GM12878 (cell line): ENCODE measurements around the gene RCN2. TPM values are rescaled to one million over a fixed set of nuclear protein-coding genes. Genes with fewer than 3 reads are reported as not detected.

Experiments used
- ATAC-seq: fragments of 200-7000 bp; cut with Tn5 transposase; 3 replicates; pipeline ENCODE4 v1.9.1; 2020; ENCODE audit warnings: mild to moderate bottlenecking, moderate library complexity
- BruUV-seq: library from RNA; stranded (reverse); fragments of 400-500 nt; replicated peaks from 2 replicates; lab custom pipeline; 2021; lab: Mats Ljungman, UMichigan
- CTCF ChIA-PET: fragments of 300-600 bp; sonication (Branson Sonifier 250); formaldehyde crosslinking; extraction: SDS; loops from one replicate; lab custom pipeline; 2021; ENCODE audit warnings: inconsistent platforms; lab: Yijun Ruan, JAX
- POLR2A ChIA-PET: fragments of 350-600 bp; formaldehyde crosslinking; extraction: SDS; loops from one replicate; lab custom pipeline; 2021; ENCODE audit warnings: inconsistent platforms; lab: Charles Lee
- RAD21 ChIA-PET: fragments of 300-600 bp; sonication (Branson Sonifier 250); formaldehyde crosslinking; loops from one replicate; lab custom pipeline; 2023; ENCODE audit warnings: antibody characterized with exemption; ENCODE audit not compliant: unreplicated experiment; lab: Charles Lee
- SMC1A ChIA-PET: fragments of 300-600 bp; sonication (Branson Sonifier 250); formaldehyde crosslinking; loops from one replicate; lab custom pipeline; 2023; ENCODE audit not compliant: unreplicated experiment, uncharacterized antibody; lab: Charles Lee
- DNase-seq: peaks from one replicate; pipeline ENCODE4 v3.0.0-alpha.2; 2011; ENCODE audit warnings: low read depth, low spot score
- FAIRE-seq: peaks from 3 replicates; lab custom pipeline; 2011; peaks lifted over from hg19 to GRCh38; lab: Jason Lieb, UNC
- H2AFZ ChIP-seq: 2 replicates; pipeline ENCODE4 v1.6.0; 2011; ENCODE audit warnings: low read depth, low read length, control low read depth; ENCODE audit not compliant: control insufficient read depth
- H3K27ac ChIP-seq: 2 replicates; pipeline ENCODE4 v1.5.1; 2011; ENCODE audit warnings: control low read depth; ENCODE audit not compliant: control insufficient read depth, insufficient read depth
- H3K27me3 ChIP-seq, 2 experiments: replicated peaks in 1 of 2; 2 replicates each; pipeline versions ENCODE4 v1.6.0 to v1.6.1; 2011; ENCODE audit warnings: low read length in 1 of 2; ENCODE audit not compliant: control insufficient read depth in 2 of 2, insufficient read depth in 2 of 2
- H3K36me3 ChIP-seq, 2 experiments: 2 replicates each; pipeline ENCODE4 v1.5.1; 2011; ENCODE audit warnings: low read length in 1 of 2; ENCODE audit not compliant: control insufficient read depth in 2 of 2, insufficient read depth in 2 of 2
- H3K4me1 ChIP-seq: 2 replicates; pipeline ENCODE4 v1.6.1; 2011; ENCODE audit warnings: mild to moderate bottlenecking, low read length, moderate library complexity, mixed read lengths; ENCODE audit not compliant: control insufficient read depth, insufficient read depth
- H3K4me2 ChIP-seq: 2 replicates; pipeline ENCODE4 v1.6.0; 2011; ENCODE audit warnings: control low read depth; ENCODE audit not compliant: control insufficient read depth, insufficient read depth
- H3K4me3 ChIP-seq: fragments of 200-600 bp; sonication (generic); 2 replicates; pipeline ENCODE4 v1.5.1; 2016
- H3K79me2 ChIP-seq: 2 replicates; pipeline ENCODE4 v1.6.0; 2011; ENCODE audit warnings: low read length; ENCODE audit not compliant: control insufficient read depth, insufficient read depth
- H3K9ac ChIP-seq: 2 replicates; pipeline ENCODE4 v1.8.0; 2011; ENCODE audit warnings: low read length, control low read depth, mixed read lengths; ENCODE audit not compliant: control insufficient read depth, insufficient read depth
- H3K9me3 ChIP-seq: replicated peaks from 3 replicates; pipeline ENCODE4 v1.5.1; 2011; ENCODE audit warnings: mild to moderate bottlenecking, low read length; ENCODE audit not compliant: control insufficient read depth, insufficient read depth
- H4K20me1 ChIP-seq: 2 replicates; pipeline ENCODE4 v1.6.0; 2011; ENCODE audit not compliant: control insufficient read depth, insufficient read depth
- FOXK2 ChIP-seq: fragments of 450-650 bp; IDR thresholded peaks from 2 replicates; pipeline ENCODE4 v1.6.1; 2017; ENCODE audit warnings: mild to moderate bottlenecking, moderate library complexity
- FOXM1 ChIP-seq: IDR thresholded peaks from 2 replicates; pipeline ENCODE4 v1.6.1; 2012; ENCODE audit warnings: low read depth, mild to moderate bottlenecking, inconsistent platforms, low read length, moderate library complexity
- NR2C1 ChIP-seq: fragments of 450-650 bp; IDR thresholded peaks from 2 replicates; pipeline ENCODE4 v1.6.1; 2017; ENCODE audit warnings: antibody characterized with exemption, mild to moderate bottlenecking, moderate library complexity
- SRF ChIP-seq, 2 experiments: IDR thresholded peaks; 2 replicates each; pipeline ENCODE4 v1.6.1; 2011; ENCODE audit warnings: low read depth in 2 of 2, low read length in 2 of 2, mild to moderate bottlenecking in 1 of 2, moderate library complexity in 1 of 2
- YBX1 ChIP-seq: fragments of 450-650 bp; IDR thresholded peaks from 2 replicates; pipeline ENCODE4 v1.6.1; 2016; ENCODE audit warnings: antibody characterized with exemption
- ZNF274 ChIP-seq: IDR thresholded peaks from one replicate; pipeline ENCODE4 v1.8.0; 2011; ENCODE audit not compliant: insufficient read length, insufficient read depth
- ZNF592 ChIP-seq: fragments of 450-650 bp; IDR thresholded peaks from 2 replicates; pipeline ENCODE4 v1.6.1; 2017; ENCODE audit warnings: mild to moderate bottlenecking, moderate library complexity
- WGBS: methylation state at CpG from one replicate; pipeline ENCODE4 v1.1.6; 2016; ENCODE audit warnings: low lambda C conversion rate; ENCODE audit not compliant: insufficient replicate concordance, insufficient coverage; ENCODE audit errors: missing lambda C conversion rate; 5-methylcytosine and 5-hydroxymethylcytosine counted together
- in situ Hi-C: fragments of 300-500 bp; cut with MboI; formaldehyde crosslinking; loops from 9 replicates; pipeline ENCODE4 v1.14.3; 2018; ENCODE audit warnings: mixed read lengths
- intact Hi-C: fragments of 100-400 bp; cut with micrococcal nuclease; formaldehyde crosslinking; loops from one replicate; pipeline ENCODE4 v1.14.2; 2022; ENCODE audit not compliant: unreplicated experiment
- polyA plus RNA-seq, 11 experiments: library from polyadenylated mRNA; depleted of rRNA in 4 of 11; unstranded in 6 of 11; stranded (reverse) in 5 of 11; fragments of >200 nt; fragmentation: Nextera tagmentation in 4 of 11; fragmentation: Illumina TruSeq in 1 of 11; extraction: Ambion mirVana in 4 of 11; extraction: Trizol in 1 of 11; gene quantifications; 1 replicate in 1 of 11; 2 replicates in 10 of 11; pipeline versions ENCODE4 v1.2.1 to v1.2.3, GENCODE V29; 2011 to 2016; ENCODE audit warnings: inconsistent platforms in 2 of 11, missing spikeins in 2 of 11, low read depth in 1 of 11
- total RNA-seq, 4 experiments: library from RNA; depleted of rRNA in 3 of 4; stranded (reverse); fragments of >200 nt in 3 of 4; fragmentation: Illumina TruSeq in 1 of 4; extraction: Trizol in 1 of 4; gene quantifications; 2 replicates each; pipeline versions ENCODE4 v1.2.1 to v1.2.3, GENCODE V29; 2013 to 2021

Gene RCN2
- total and polyA plus RNA-seq, 10 of the 15 experiments (the other 5 are each of a cell fraction or from before 2014, with no cell fraction given): 4.9 to 41.0 (median 12.9) TPM

- TF ChIP-seq SRF (IDR thresholded peaks at IDR 0.05; ENCODE audit: low read depth in 2 of 2, low read length in 2 of 2) (no peak), FOXK2 (no peak), ZNF592 (no peak), FOXM1 (no peak), YBX1 (no peak), ZNF274 (no peak), NR2C1 (no peak)
- Histone ChIP-seq H3K36me3 (no peaks in the 10 kb centered on the region), H3K9ac (no peak overlapping the region), H3K27me3 (no peaks in the 10 kb centered on the region; a peak in 1 of 4 replicates), H3K9me3 (no peaks in the 10 kb centered on the region; the same call in 2 of the 3 replicates), H2AFZ (no peak overlapping the region), H3K79me2 (no peaks in the 10 kb centered on the region), H3K27ac (no peak overlapping the region), H3K4me1 (peaks cover 5% of the 10 kb centered on the region), H3K4me3 (no peak overlapping the region), H3K4me2 (no peak overlapping the region), H4K20me1 (no peaks in the 10 kb centered on the region)
- DNase-seq: no peak
- 83% methylated on average over 23 of the region's 23 CpGs for WGBS
- ATAC-seq: no peak
- RAD21 ChIA-PET: interaction anchor here (0.6 to 15.6 kb wide), 5 partner anchors 15 to 204 kb away, joined by 3 to 259 read pairs (median 4); no protein-coding TSS in a partner anchor
- BruUV-seq: no TSS peak
- intact Hi-C loops (no loop called here), in situ Hi-C loops (no loop called here)
- SMC1A ChIA-PET: interaction anchor here (0.6 to 14.1 kb wide), 9 partner anchors 9 to 203 kb away, joined by 3 to 375 read pairs (median 5); partner anchors contain the start of gene PSTPIP1
- FAIRE-seq: no peak
- POLR2A ChIA-PET: interaction anchor here (0.6 to 1.6 kb wide), 8 partner anchors 19 to 594 kb away, joined by 3 to 9 read pairs (median 4); no protein-coding TSS in a partner anchor
- CTCF ChIA-PET: interaction anchor here (1.0 to 16.6 kb wide), 6 partner anchors 9 to 896 kb away, joined by 3 to 483 read pairs (median 3); no protein-coding TSS in a partner anchor
These were observed 47.9 kb downstream of the RCN2 start for GRCh38 chr15:76979331-76979925.
